Mesendoderm (in vitro differentiated cells): Measurements from ENCODE around the gene KIT.

Experiments
- DNase-seq: peaks from one replicate; pipeline ENCODE4 v3.0.0; 2013
- H2AK5ac ChIP-seq: 2 replicates; pipeline ENCODE4 v1.6.1; 2013; ENCODE audit warnings: low read length, inconsistent platforms
- H2BK120ac ChIP-seq: 2 replicates; pipeline ENCODE4 v1.6.1; 2013; ENCODE audit warnings: low read depth, mild to moderate bottlenecking, low read length, moderate library complexity, mixed read lengths
- H2BK15ac ChIP-seq: replicated peaks from 2 replicates; pipeline ENCODE4 v1.6.1; 2013; ENCODE audit warnings: low read depth, mild to moderate bottlenecking, moderate library complexity
- H2BK5ac ChIP-seq: 2 replicates; pipeline ENCODE4 v1.6.1; 2013; ENCODE audit warnings: low read length, inconsistent platforms
- H3K18ac ChIP-seq: 2 replicates; pipeline ENCODE4 v1.6.1; 2013; ENCODE audit warnings: mild to moderate bottlenecking, low read length, mixed read lengths
- H3K23ac ChIP-seq: one replicate; pipeline ENCODE4 v1.6.1; 2013; ENCODE audit warnings: low read length
- H3K27ac ChIP-seq: 2 replicates; pipeline ENCODE4 v1.5.1; 2013; ENCODE audit warnings: low read depth, mild to moderate bottlenecking, inconsistent platforms, low read length, moderate library complexity
- H3K27me3 ChIP-seq: 2 replicates; pipeline ENCODE4 v1.6.1; 2013; ENCODE audit warnings: low read length, control low read depth, mild to moderate bottlenecking, inconsistent platforms; ENCODE audit not compliant: insufficient read depth, poor library complexity
- H3K36me3 ChIP-seq: 2 replicates; pipeline ENCODE4 v1.6.1; 2013; ENCODE audit warnings: low read length, inconsistent platforms; ENCODE audit not compliant: control insufficient read depth, insufficient read depth
- H3K4ac ChIP-seq: one replicate; pipeline ENCODE4 v1.6.1; 2013; ENCODE audit warnings: low read depth, mild to moderate bottlenecking, low read length, moderate library complexity
- H3K4me1 ChIP-seq: 2 replicates; pipeline ENCODE4 v1.6.1; 2013; ENCODE audit warnings: low read depth, low read length, inconsistent platforms; ENCODE audit not compliant: control insufficient read depth
- H3K4me2 ChIP-seq: 2 replicates; pipeline ENCODE4 v1.6.1; 2013; ENCODE audit warnings: low read length
- H3K4me3 ChIP-seq: 2 replicates; pipeline ENCODE4 v1.5.1; 2013; ENCODE audit warnings: mild to moderate bottlenecking, low read length
- H3K56ac ChIP-seq: one replicate; pipeline ENCODE4 v1.6.1; 2013; ENCODE audit warnings: low read length
- H3K79me1 ChIP-seq: 2 replicates; pipeline ENCODE4 v1.6.1; 2013; ENCODE audit warnings: low read length, inconsistent platforms
- H3K79me2 ChIP-seq: 2 replicates; pipeline ENCODE4 v1.6.1; 2013; ENCODE audit warnings: mild to moderate bottlenecking, low read length; ENCODE audit not compliant: control insufficient read depth, insufficient read depth
- H3K9ac ChIP-seq: 2 replicates; pipeline ENCODE4 v1.6.1; 2013; ENCODE audit warnings: low read length, inconsistent platforms
- H4K5ac ChIP-seq: one replicate; pipeline ENCODE4 v1.6.1; 2013; ENCODE audit warnings: low read length
- H4K8ac ChIP-seq: one replicate; pipeline ENCODE4 v1.6.1; 2013; ENCODE audit warnings: low read depth, mild to moderate bottlenecking, control low read depth, low read length, moderate library complexity
- WGBS: extraction: QIAGEN DNeasy Blood & Tissue Kit; methylation state at CpG from one replicate; pipeline ENCODE4 v1.1.7; 2013; ENCODE audit warnings: low lambda C conversion rate, missing lambda C conversion rate; ENCODE audit not compliant: insufficient coverage; ENCODE audit errors: extremely low coverage; 5-methylcytosine and 5-hydroxymethylcytosine counted together

Gene KIT

GRCh38 chr4:54643958-54644751 is 13.6 kb upstream of the KIT start:
- no peak for DNase-seq
- Histone ChIP-seq H3K18ac (no peak overlapping the region), H3K27ac (no peak overlapping the region), H3K36me3 (no peaks in the 10 kb centered on the region), H3K9ac (no peak overlapping the region), H2BK120ac (no peak overlapping the region), H3K4me3 (no peak overlapping the region), H3K4ac (no peak overlapping the region), H3K79me1 (no peaks in the 10 kb centered on the region), H3K4me1 (no peaks in the 10 kb centered on the region), H2BK5ac (no peak overlapping the region), H3K79me2 (no peaks in the 10 kb centered on the region), H3K27me3 (no peaks in the 10 kb centered on the region), H2AK5ac (no peak overlapping the region), H2BK15ac (no peak overlapping the region), H3K23ac (no peak overlapping the region), H4K8ac (no peak overlapping the region), H3K4me2 (no peak overlapping the region), H3K56ac (no peak overlapping the region), H4K5ac (no peak overlapping the region)
- no CpG with 5 or more reads among the region's 6 CpGs for WGBS

- Histone ChIP-seq H3K4me2 (no peak overlapping the region), H4K8ac (no peak overlapping the region), H3K23ac (no peak overlapping the region), H3K79me2 (no peaks in the 10 kb centered on the region), H3K4me3 (no peak overlapping the region), H3K4me1 (no peaks in the 10 kb centered on the region), H3K36me3 (no peaks in the 10 kb centered on the region), H3K18ac (no peak overlapping the region), H2BK15ac (no peak overlapping the region), H2BK5ac (no peak overlapping the region), H3K9ac (no peak overlapping the region), H3K27me3 (no peaks in the 10 kb centered on the region), H2AK5ac (no peak overlapping the region), H3K56ac (no peak overlapping the region), H3K4ac (no peak overlapping the region), H2BK120ac (no peak overlapping the region), H3K79me1 (no peaks in the 10 kb centered on the region), H4K5ac (no peak overlapping the region), H3K27ac (no peak overlapping the region)
- no peak for DNase-seq
- WGBS, result no CpG with 5 or more reads among the region's 1 CpG
These were observed 11.9 kb upstream of the KIT start for GRCh38 chr4:54645830-54646229.

DNA sequence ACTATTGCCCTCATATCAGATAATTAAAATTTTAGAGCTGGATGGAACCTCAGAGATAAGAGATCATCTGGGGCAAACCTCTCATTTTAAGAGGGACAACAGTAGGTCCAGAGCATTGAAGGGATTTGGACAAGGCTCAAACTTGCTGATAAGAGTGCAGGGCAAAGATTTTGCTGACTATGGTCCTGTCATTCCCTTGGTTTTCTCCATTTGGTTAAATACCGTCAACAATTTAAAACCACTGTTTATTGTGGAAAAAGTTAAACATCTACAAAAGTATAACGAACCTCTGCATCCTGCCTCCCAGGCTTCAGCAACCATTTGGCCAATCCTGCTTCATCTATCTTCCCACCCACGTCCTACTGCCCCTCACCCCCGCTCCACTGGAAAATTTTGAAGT is 10.7 kb upstream of the KIT start:
- no CpG with 5 or more reads among the region's 4 CpGs for WGBS
- H3K27me3 ChIP-seq, result no peaks in the 10 kb centered on the region
- H3K36me3 ChIP-seq, result no peaks in the 10 kb centered on the region

GRCh38 chr4:54651050-54651449 is 6.7 kb upstream of the KIT start:
- H3K4me1 ChIP-seq, result no peaks in the 10 kb centered on the region
- H4K8ac ChIP-seq, result no peak overlapping the region
- no peak overlapping the region for H3K9ac ChIP-seq
- DNase-seq, result no peak
- no peak overlapping the region for H2BK5ac ChIP-seq
- H4K5ac ChIP-seq, result no peak overlapping the region
- H3K4ac ChIP-seq, result no peak overlapping the region
- no peak overlapping the region for H2AK5ac ChIP-seq
- H3K18ac ChIP-seq, result no peak overlapping the region
- H3K36me3 ChIP-seq, result no peaks in the 10 kb centered on the region
- no CpG with 5 or more reads among the region's 3 CpGs for WGBS
- H3K4me3 ChIP-seq, result no peak overlapping the region
- no peak overlapping the region for H3K23ac ChIP-seq
- H3K56ac ChIP-seq, result no peak overlapping the region
- H2BK15ac ChIP-seq, result no peak overlapping the region
- no peak overlapping the region for H3K4me2 ChIP-seq
- H3K27me3 ChIP-seq, result no peaks in the 10 kb centered on the region
- H2BK120ac ChIP-seq, result no peak overlapping the region
- H3K27ac ChIP-seq, result no peak overlapping the region
- H3K79me1 ChIP-seq, result no peaks in the 10 kb centered on the region
- no peaks in the 10 kb centered on the region for H3K79me2 ChIP-seq

More for the DNA sequence above, 10.7 kb upstream of the KIT start:
- H2AK5ac ChIP-seq, result no peak overlapping the region
- H3K4me1 ChIP-seq, result no peaks in the 10 kb centered on the region
- no peak overlapping the region for H3K4me2 ChIP-seq
- no peak overlapping the region for H2BK120ac ChIP-seq
- no peak overlapping the region for H4K8ac ChIP-seq
- H3K4ac ChIP-seq, result no peak overlapping the region
- no peak overlapping the region for H3K18ac ChIP-seq
- no peak overlapping the region for H2BK15ac ChIP-seq
- H3K9ac ChIP-seq, result no peak overlapping the region
- H3K27ac ChIP-seq, result no peak overlapping the region
- no peak overlapping the region for H3K4me3 ChIP-seq
- no peak overlapping the region for H3K23ac ChIP-seq
- H3K79me1 ChIP-seq, result no peaks in the 10 kb centered on the region
- H2BK5ac ChIP-seq, result no peak overlapping the region
- H4K5ac ChIP-seq, result no peak overlapping the region
- DNase-seq, result no peak
- no peaks in the 10 kb centered on the region for H3K79me2 ChIP-seq
- no peak overlapping the region for H3K56ac ChIP-seq

DNA sequence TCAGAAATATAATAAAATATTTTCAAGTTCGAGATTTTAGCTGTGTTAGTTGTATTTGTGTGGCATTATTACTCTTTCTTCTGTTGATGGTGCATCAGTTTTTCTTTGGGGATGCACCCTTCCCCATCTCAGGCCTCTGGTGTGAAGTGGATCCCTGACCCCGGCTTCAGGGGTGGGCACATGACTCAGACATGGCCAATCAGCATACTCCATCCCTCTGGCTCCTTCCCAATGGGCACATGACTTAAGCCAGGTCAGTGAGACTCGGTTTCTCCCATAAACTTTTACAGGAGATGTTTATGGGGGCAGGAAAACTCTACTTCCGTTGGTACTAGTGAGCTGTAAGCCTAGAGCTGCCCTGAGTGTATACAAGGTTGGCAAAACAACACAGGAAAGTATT is 3.0 kb upstream of the KIT start:
- no peak for DNase-seq
- no peak overlapping the region for H3K18ac ChIP-seq
- no peak overlapping the region for H3K4me2 ChIP-seq
- H2BK5ac ChIP-seq, result no peak overlapping the region
- no peak overlapping the region for H3K4me3 ChIP-seq
- no peak overlapping the region for H3K27ac ChIP-seq
- peaks cover 7% of the 10 kb centered on the region for H3K27me3 ChIP-seq
- no peak overlapping the region for H4K8ac ChIP-seq
- H3K4me1 ChIP-seq, result no peaks in the 10 kb centered on the region
- H3K79me1 ChIP-seq, result no peaks in the 10 kb centered on the region
- no peak overlapping the region for H4K5ac ChIP-seq
- H3K56ac ChIP-seq, result no peak overlapping the region
- H3K4ac ChIP-seq, result no peak overlapping the region
- H2AK5ac ChIP-seq, result no peak overlapping the region
- no peaks in the 10 kb centered on the region for H3K36me3 ChIP-seq
- no CpG with 5 or more reads among the region's 4 CpGs for WGBS
- H3K79me2 ChIP-seq, result no peaks in the 10 kb centered on the region
- no peak overlapping the region for H2BK15ac ChIP-seq
- H2BK120ac ChIP-seq, result no peak overlapping the region
- no peak overlapping the region for H3K23ac ChIP-seq
- H3K9ac ChIP-seq, result no peak overlapping the region

GRCh38 chr4:54657185-54657550 is 589 bp upstream of the KIT start:
- peak overlapping the region; percentile 61 for H3K9ac ChIP-seq
- H3K4me3 ChIP-seq, result peak overlapping the region; percentile 28
- H3K27me3 ChIP-seq, result peaks cover 15% of the 10 kb centered on the region
- H3K4ac ChIP-seq, result no peak overlapping the region
- no peak overlapping the region for H2BK15ac ChIP-seq
- DNase-seq, result peak; percentile 38
- H4K5ac ChIP-seq, result no peak overlapping the region
- no peaks in the 10 kb centered on the region for H3K36me3 ChIP-seq
- peaks cover 2% of the 10 kb centered on the region for H3K79me2 ChIP-seq
- H2BK120ac ChIP-seq, result no peak overlapping the region
- H3K18ac ChIP-seq, result peak overlapping the region; percentile 70
- H3K56ac ChIP-seq, result peak overlapping the region; percentile 84
- H2AK5ac ChIP-seq, result no peak overlapping the region
- H2BK5ac ChIP-seq, result peak overlapping the region; percentile 18
- H3K23ac ChIP-seq, result peak overlapping the region; percentile 75
- no peak overlapping the region for H4K8ac ChIP-seq
- H3K79me1 ChIP-seq, result no peaks in the 10 kb centered on the region
- no CpG with 5 or more reads among the region's 26 CpGs for WGBS
- no peak overlapping the region for H3K27ac ChIP-seq
- H3K4me2 ChIP-seq, result peak overlapping the region; percentile 86
- H3K4me1 ChIP-seq, result no peaks in the 10 kb centered on the region
